GM04504 (cell line): ENCODE data around the gene B3GAT2.

Experiments
- DNase-seq: peaks from one replicate; pipeline ENCODE4 v3.0.0-alpha.2; 2012; ENCODE audit warnings: low read depth

B3GAT2 gene

DNA sequence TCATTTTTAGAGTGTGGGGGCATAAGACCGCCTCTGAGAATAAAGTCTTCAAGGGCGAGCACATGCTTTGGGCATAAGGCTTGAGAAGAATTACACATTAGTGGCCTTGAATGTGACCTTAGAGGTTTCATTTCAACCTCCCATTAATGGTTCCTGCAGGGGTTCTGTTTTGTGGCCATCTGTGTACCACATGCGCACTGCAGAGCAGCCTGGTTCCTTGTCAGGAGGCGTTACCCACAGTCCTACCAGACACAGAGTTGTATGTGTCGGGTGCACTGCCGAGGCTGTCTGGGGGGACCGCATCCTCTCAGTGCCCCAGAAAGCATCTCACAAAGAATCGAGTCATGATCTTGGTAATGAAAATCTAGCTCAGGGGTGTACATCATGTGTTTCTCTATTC lies 115.7 kb downstream of the B3GAT2 start:
- no peak for DNase-seq

DNA sequence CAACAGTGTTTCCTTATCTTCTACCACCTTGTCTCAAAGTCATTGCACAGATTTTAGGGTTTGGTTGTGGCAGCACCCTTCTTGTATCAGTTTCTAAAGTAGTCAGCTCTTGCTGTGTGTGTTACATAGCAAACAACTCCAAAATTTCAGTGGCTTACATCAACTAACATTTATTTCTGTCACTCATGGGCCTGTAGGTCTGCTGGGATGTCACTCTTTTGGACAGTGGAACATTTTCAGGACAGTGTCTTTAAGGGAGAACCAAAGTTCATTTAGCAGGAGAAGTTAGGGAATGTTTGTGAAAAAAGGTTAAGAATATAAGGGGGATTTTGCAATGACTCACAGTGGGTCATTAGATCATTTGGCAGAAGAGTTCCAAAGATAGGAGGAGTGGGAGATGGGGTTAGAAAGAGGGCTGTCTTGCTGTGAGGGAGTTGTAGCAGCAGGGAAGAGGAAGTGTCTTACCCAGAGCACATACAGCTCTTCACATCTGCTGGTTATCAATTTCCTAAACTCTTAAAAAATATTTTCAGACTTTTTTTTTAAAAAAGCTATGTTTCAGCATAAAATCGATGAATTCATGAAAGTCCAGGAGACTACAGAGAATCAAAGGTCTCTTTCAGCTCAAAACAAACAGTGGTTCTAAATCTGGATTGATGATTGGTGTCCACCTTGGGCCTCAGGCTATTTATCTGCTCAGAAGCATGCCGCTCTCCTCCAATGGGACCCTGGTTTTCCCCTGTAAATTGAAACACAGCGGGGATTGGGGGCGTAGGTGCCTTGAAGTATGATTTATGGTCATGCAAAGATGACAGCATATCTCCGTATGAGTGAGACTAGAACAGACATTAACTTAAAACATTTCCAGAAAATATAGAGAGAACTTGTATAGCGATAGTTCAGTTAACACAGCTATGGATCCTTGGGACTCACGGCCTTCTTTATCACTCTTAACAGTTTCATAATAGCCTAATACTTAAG lies 117.3 kb downstream of the B3GAT2 start:
- no peak for DNase-seq

DNA sequence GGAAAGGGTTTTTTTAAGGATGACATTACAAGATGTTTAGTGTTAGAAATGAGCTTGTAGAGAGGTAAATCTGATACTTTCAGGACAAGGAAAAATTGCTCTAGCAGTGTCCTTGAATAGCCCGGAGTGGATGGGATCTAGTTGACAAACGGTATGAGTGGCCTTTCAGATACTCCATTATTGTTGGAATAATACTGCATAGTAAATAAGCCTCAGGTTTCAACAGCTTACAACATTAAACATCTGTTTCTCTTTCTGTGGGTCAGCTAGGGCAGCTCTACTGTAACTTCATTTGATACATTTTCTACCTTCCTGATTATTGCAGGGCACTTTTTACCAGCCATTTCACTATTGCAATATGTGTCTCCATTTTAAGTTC lies 118.0 kb downstream of the B3GAT2 start:
- no peak for DNase-seq

DNA sequence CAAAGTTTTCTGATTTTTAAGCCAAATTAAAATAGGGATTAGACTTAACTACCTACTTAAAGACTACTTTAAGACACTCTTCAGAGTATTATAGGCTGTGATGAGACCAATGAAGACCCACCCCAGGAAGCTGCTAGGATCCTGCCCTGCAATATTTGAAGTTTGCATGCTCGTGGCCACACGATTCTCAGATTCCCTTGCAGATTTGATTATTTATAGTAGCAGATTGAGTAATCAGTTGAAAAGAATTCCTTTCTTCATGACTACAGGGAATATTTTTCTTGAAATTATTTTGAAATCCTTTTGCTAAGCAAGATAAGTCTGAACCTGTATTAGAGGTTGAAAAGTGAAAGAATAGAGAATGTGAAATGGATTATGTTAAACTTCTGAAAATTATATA lies 122.3 kb downstream of the B3GAT2 start:
- DNase-seq: no peak

DNA sequence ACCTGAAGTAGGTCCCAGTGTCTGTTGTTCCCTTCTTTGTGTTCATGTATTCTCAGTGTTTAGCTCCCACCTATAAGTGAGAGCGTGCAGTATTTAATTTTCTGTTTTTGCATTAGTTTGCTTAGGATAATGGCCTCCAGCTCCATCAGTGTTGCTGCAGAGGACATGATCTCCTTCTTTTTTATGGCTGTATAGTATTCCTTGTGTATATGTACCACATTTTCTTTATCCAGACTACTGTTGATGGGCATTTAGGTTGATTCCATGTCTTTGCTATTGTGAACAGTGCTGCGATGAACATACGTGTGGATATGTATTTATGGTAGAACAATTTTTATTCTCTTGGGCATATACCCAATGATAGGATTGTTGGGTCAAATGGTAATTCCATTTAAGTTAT lies 125.4 kb downstream of the B3GAT2 start:
- DNase-seq: no peak

DNA sequence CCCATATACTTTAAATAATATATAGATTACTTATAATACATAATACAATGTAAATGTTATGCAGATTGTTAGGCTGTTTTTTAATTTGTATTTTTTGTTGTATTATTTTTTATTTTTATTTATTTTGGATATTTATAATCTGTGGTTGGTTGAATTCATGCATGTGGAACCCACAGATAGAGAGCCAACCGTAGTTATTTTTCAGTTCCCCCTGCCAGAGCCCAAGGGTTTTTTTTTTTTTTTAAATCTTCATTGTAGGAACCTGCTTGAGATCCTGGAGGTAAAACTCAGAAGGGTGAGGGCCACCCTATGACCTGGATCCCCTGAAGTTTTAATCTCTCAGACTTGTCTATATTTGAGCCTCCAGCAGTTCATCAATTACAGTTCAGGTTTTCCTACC lies 133.2 kb downstream of the B3GAT2 start:
- DNase-seq: no peak

DNA sequence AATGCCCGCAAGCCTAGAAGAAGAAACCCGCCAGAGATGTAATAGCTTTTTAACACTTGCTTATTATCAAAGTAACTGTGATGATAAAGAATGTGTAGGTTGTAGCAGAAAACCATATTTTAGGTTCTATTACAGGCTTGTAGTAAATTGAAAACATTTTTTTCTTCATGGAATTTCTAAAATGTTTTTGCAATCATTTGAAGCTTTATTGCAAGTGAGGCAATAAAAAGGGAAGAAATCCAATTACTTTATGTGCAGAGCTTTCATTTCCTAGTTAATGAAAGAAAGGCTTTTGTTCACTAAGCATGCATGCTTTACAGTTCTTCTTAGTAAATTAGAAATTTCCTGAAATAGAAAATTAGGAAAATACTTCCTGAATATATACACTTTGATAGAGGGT lies 135.1 kb downstream of the B3GAT2 start:
- no peak for DNase-seq

DNA sequence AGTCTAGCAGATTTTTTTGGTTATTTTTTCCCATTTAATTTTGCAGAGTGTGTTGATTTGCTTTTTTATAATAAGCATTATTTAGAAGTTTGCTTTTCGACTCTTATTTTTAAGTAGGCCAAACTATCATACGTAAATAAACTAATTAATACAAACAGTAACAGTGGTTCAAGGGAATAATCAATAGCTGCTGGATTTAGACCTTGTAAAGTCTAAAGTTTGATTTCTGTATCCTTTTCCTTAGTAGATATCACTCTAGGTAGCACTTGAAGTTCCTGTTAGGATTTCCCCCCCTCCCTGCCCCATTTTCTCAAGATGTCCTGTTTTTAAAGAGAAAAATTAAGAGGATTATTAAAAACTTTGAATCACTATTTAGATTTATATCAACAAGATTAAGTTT lies 136.1 kb downstream of the B3GAT2 start:
- no peak for DNase-seq

DNA sequence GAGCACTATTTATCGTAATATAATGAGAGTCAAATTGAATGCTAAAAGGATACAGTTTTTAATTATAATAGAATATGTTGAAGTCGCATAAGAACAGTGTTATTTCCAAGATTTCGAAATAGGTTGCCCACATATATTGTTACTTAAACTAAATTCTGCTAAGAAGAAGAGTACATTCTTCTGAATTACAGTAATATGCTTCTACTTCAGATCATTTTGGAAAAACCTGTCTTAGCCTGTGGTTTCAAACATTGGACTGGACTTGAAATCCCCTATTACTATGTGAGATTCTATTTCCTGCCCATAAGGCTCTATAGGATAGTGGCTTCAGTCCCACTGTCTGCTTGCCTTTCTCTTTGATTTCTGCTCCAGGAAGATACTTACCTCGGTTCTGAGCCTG lies 137.2 kb downstream of the B3GAT2 start:
- DNase-seq: no peak

DNA sequence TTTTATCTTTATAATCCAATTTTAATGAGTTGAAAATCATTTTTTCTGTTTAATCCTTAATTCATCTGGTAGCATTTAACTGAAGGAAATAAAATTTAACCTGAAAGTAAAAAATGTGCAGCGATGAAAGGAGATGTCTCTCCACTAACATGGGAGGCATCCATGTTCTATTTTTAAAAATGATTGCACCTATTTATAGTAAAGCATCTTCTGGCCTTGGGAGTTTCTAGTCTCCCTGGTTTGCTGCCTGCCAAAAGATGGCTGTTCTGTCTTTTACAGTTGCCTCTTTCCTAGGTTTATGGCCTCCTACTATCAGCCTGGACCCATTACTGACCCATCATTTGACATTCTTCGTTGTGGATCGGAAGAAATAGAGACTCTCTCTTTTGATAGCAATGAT lies 143.0 kb downstream of the B3GAT2 start:
- no peak for DNase-seq

DNA sequence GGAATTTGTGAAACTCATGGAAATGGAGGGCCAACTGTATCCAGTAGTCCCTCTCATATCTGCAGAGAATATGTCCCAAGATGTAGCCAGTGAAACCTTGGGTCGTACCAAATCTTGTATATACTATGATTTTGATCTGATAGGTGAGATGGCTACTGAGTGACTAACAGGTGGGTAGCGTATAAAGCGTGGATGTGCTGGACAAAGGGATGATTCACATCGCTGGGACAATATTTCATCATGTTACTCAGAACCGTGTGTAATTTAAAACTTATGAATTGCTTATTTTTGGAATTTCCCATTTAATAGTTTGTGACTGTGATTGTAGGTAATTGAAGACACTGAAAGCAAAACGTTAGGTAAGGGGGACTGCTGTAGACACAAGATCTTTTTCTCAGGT lies 145.1 kb downstream of the B3GAT2 start:
- DNase-seq: no peak
